ENCODE results near the gene ZNF653.

Gene ZNF653

GRCh38 chr19:11453468-11454341, 51.9 kb downstream of the ZNF653 start:
- no peak for DNase-seq (ENCODE audit: low read depth)
- no peak for TF ChIP-seq CTCF (IDR thresholded peaks at IDR 0.05; ENCODE audit: control insufficient read depth, extremely low read depth, insufficient read depth)
- H3K4me3 ChIP-seq (ENCODE audit: low read depth, low read length), result no peak overlapping the region

DNA sequence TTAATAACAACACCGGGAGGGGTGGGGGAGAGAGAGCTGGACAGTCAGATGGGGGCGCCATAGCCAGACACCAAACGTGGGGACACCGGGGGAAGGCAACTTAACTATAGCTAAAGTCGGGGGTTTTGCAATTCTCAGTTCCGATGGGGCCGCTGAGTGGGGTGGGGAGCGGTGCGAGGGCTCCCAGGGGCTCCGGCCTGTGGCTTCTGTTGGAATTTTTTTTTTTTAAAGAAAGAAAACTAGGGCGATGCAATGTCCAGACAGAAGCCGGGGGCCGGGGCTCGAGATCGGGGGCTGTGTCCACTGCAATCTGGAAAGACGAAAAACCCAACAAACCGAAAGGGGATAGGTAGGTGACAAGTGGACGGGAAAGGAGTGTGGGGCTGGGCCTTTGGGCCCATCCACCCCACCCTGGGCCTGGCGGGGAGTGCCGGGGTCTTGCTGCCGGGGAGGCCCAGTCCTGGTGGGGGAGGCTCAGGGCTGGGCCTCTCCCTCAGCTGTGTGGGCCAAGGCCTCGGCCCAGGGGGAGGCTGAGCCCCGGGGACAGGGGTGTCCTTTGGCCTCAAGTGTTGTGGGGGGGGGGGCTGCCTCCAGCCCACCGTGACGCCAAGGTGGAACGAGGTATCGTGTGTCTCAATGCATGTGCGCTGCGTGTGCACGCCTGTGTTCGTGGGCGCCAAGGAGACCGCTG, 52.9 kb downstream of the ZNF653 start:
- H3K4me3 ChIP-seq (ENCODE audit: low read depth, low read length), result no peak overlapping the region
- DNase-seq (ENCODE audit: low read depth), result no peak
- no peak for TF ChIP-seq CTCF (IDR thresholded peaks at IDR 0.05; ENCODE audit: control insufficient read depth, extremely low read depth, insufficient read depth)

DNA sequence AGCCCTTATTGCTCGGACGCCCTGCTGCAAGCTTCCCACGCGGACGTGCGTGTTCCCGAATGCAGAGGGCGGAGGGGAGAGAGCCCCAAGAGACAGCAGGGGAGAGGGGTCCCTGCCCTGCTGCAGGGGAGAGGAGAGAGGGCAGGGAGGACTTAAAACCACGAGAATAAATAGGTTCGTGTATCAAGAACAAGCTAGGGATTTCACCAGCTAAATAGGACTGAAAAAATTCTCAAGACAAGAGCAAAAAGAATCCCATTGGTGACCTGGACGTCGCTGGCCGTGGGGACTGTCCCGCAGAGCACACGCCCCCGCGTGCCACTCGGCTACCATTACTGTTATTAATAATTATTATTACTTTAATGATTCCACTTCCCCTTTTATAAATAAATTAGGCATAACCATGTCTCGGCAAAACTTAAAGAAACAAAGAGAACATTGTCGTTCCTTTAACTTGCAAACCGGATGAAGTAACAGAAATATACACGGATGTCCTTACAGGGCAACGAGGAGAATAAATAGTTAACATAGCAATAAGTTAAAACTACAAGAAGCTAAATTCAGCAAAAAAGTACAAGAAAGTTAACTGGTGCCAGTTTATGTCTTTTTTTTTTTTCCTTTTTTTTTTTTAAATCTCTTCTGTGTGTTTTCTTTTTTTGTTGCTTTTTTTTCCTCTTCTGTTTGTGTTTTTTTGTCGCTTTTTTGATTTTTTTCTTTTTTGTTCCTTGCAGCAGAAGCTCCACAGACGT, 53.6 kb downstream of the ZNF653 start:
- H3K4me3 ChIP-seq (ENCODE audit: low read depth, low read length), result no peak overlapping the region
- no peak for DNase-seq (ENCODE audit: low read depth)
- TF ChIP-seq CTCF (IDR thresholded peaks at IDR 0.05; ENCODE audit: control insufficient read depth, extremely low read depth, insufficient read depth), result no peak

GRCh38 chr19:11451327-11451870, 54.2 kb downstream of the ZNF653 start:
- no peak overlapping the region for H3K4me3 ChIP-seq (ENCODE audit: low read depth, low read length)
- TF ChIP-seq CTCF (IDR thresholded peaks at IDR 0.05; ENCODE audit: control insufficient read depth, extremely low read depth, insufficient read depth), result no peak
- no peak for DNase-seq (ENCODE audit: low read depth)

DNA sequence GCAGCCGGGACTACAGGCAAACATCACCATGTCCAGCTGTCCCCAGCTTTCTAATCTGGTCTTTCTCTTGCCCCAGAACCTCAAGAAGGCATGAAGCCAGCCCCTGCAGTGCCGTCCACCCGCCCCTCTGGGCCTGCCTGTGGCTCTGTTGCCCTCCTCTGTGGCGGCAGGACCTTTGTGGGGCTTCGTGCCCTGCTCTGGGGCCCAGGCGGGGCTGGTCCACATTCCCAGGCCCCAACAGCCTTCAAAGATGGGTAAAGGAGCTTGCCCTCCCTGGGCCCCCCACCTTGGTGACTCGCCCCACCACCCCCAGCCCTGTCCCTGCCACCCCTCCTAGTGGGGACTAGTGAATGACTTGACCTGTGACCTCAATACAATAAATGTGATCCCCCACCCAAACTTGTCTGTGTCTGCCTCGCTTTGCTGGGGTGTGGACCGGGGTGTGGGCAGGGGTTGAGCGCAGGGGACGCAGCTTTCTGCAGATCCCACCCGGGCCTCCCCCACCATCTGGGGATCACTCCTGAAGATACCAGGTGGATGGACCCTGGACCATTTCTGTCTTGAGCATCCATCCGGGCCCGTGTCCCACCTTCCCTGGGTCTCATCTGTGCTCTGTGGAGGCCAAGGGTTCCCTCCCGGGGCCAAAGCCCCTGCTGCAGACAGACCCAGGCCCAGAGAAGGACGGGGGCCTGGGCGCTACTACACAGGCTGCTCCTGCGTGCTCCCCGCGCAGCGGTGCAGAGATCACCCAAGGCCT, 54.9 kb downstream of the ZNF653 start:
- no peak for DNase-seq (ENCODE audit: low read depth)
- no peak for TF ChIP-seq CTCF (IDR thresholded peaks at IDR 0.05; ENCODE audit: control insufficient read depth, extremely low read depth, insufficient read depth)
- no peak overlapping the region for H3K4me3 ChIP-seq (ENCODE audit: low read depth, low read length)

GRCh38 chr19:11448923-11449554, 56.6 kb downstream of the ZNF653 start:
- no peak overlapping the region for H3K4me3 ChIP-seq (ENCODE audit: low read depth, low read length)
- no peak for DNase-seq (ENCODE audit: low read depth)
- no peak for TF ChIP-seq CTCF (IDR thresholded peaks at IDR 0.05; ENCODE audit: control insufficient read depth, extremely low read depth, insufficient read depth)
